Vagina (tissue), 2 donors: ENCODE results near the gene MMP24.

Experiments
- POLR2A ChIP-seq, 2 donors: fragments of 450-650 bp; IDR thresholded peaks; one replicate each; pipeline ENCODE4 v1.6.1; 2017; ENCODE audit warnings: antibody characterized with exemption in 2 of 2, mild to moderate bottlenecking in 2 of 2, moderate library complexity in 2 of 2
- TF ChIP-seq, protein P1 (sequence below), 3 experiments: fragments of 450-650 bp in 2 of 3; fragments of 200-600 bp in 1 of 3; sonication (generic) in 1 of 3; IDR thresholded peaks; one replicate each; pipeline ENCODE4 v1.5.1; 2017 to 2019; ENCODE audit warnings: antibody characterized with exemption in 3 of 3, mild to moderate bottlenecking in 2 of 3, moderate library complexity in 2 of 3

- TF ChIP-seq, protein P1, sequence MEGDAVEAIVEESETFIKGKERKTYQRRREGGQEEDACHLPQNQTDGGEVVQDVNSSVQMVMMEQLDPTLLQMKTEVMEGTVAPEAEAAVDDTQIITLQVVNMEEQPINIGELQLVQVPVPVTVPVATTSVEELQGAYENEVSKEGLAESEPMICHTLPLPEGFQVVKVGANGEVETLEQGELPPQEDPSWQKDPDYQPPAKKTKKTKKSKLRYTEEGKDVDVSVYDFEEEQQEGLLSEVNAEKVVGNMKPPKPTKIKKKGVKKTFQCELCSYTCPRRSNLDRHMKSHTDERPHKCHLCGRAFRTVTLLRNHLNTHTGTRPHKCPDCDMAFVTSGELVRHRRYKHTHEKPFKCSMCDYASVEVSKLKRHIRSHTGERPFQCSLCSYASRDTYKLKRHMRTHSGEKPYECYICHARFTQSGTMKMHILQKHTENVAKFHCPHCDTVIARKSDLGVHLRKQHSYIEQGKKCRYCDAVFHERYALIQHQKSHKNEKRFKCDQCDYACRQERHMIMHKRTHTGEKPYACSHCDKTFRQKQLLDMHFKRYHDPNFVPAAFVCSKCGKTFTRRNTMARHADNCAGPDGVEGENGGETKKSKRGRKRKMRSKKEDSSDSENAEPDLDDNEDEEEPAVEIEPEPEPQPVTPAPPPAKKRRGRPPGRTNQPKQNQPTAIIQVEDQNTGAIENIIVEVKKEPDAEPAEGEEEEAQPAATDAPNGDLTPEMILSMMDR (IDR thresholded peaks at IDR 0.05): peak; percentile 78 to 88 (median 81)
- TF ChIP-seq POLR2A (IDR thresholded peaks at IDR 0.05): no peak
Observed at GRCh38 chr20:35207950-35208611, 18.4 kb upstream of the MMP24 start.
